Keratinocyte (primary cell): Measurements from ENCODE around the gene SMO. TPM values are rescaled to one million over a fixed set of nuclear protein-coding genes. Genes with fewer than 3 reads are reported as not detected.

Experiments used
- DNase-seq: peaks from one replicate; pipeline ENCODE4 v3.0.0-alpha.2; 2011; ENCODE audit warnings: low read depth, missing footprints, low spot score
- FAIRE-seq: peaks from 2 replicates; lab custom pipeline; 2011; peaks lifted over from hg19 to GRCh38; lab: Jason Lieb, UNC
- H2AFZ ChIP-seq: 2 replicates; pipeline ENCODE4 v1.6.0; 2012; ENCODE audit warnings: low read length, control low read depth, inconsistent platforms; ENCODE audit not compliant: control insufficient read depth
- H3K27ac ChIP-seq: 2 replicates; pipeline ENCODE4 v1.5.1; 2011; ENCODE audit warnings: low read length; ENCODE audit not compliant: control insufficient read depth, insufficient read depth
- H3K27me3 ChIP-seq: 3 replicates; pipeline ENCODE4 v1.6.0; 2011; ENCODE audit warnings: low read length; ENCODE audit not compliant: control insufficient read depth, insufficient read depth; ENCODE audit errors: extremely low read depth
- H3K36me3 ChIP-seq, 2 experiments: 2 replicates in 1 of 2; 3 replicates in 1 of 2; pipeline ENCODE4 v1.5.1; 2011; ENCODE audit warnings: low read length in 2 of 2, mild to moderate bottlenecking in 1 of 2; ENCODE audit not compliant: control insufficient read depth in 2 of 2, insufficient read depth in 2 of 2; ENCODE audit errors: extremely low read depth in 1 of 2
- H3K4me1 ChIP-seq: 3 replicates; pipeline ENCODE4 v1.5.1; 2011; ENCODE audit warnings: low read length; ENCODE audit not compliant: control insufficient read depth, insufficient read depth; ENCODE audit errors: extremely low read depth
- H3K4me2 ChIP-seq: 3 replicates; pipeline ENCODE4 v1.6.0; 2011; ENCODE audit warnings: low read depth, low read length; ENCODE audit not compliant: control insufficient read depth, insufficient read depth; ENCODE audit errors: extremely low read depth
- H3K4me3 ChIP-seq, 3 experiments: fragments of 200-600 bp in 1 of 3; sonication (generic) in 1 of 3; 2 replicates in 2 of 3; 3 replicates in 1 of 3; pipeline ENCODE4 v1.5.1; 2011 to 2016; ENCODE audit warnings: low read length in 3 of 3, mild to moderate bottlenecking in 3 of 3, control low read depth in 2 of 3, inconsistent platforms in 1 of 3, low read depth in 1 of 3, mixed read lengths in 1 of 3, mixed run types in 1 of 3, moderate library complexity in 1 of 3; ENCODE audit not compliant: control insufficient read depth in 2 of 3, insufficient read depth in 2 of 3; ENCODE audit errors: extremely low read depth in 1 of 3
- H3K79me2 ChIP-seq: 2 replicates; pipeline ENCODE4 v1.6.0; 2012; ENCODE audit warnings: low read length; ENCODE audit not compliant: control insufficient read depth, insufficient read depth
- H3K9ac ChIP-seq: 3 replicates; pipeline ENCODE4 v1.6.0; 2011; ENCODE audit warnings: low read length; ENCODE audit not compliant: control insufficient read depth, insufficient read depth; ENCODE audit errors: extremely low read depth
- H3K9me1 ChIP-seq: 3 replicates; pipeline ENCODE4 v1.6.0; 2011; ENCODE audit warnings: low read length; ENCODE audit not compliant: control insufficient read depth, insufficient read depth; ENCODE audit errors: extremely low read depth
- H3K9me3 ChIP-seq: 2 replicates; pipeline ENCODE4 v1.5.1; 2012; ENCODE audit warnings: low read depth, low read length; ENCODE audit not compliant: control insufficient read depth
- H4K20me1 ChIP-seq: 3 replicates; pipeline ENCODE4 v1.6.0; 2011; ENCODE audit warnings: low read length; ENCODE audit not compliant: control insufficient read depth, insufficient read depth; ENCODE audit errors: extremely low read depth
- CTCF ChIP-seq, 3 experiments: IDR thresholded peaks in 1 of 3; conservative IDR thresholded peaks in 1 of 3; optimal IDR thresholded peaks in 1 of 3; 2 replicates in 2 of 3; 3 replicates in 1 of 3; pipeline versions ENCODE3 to v1.5.1; 2011; ENCODE audit warnings: low read length in 3 of 3, mild to moderate bottlenecking in 3 of 3, moderate library complexity in 2 of 3, control low read depth in 1 of 3, inconsistent platforms in 1 of 3; ENCODE audit not compliant: insufficient read depth in 2 of 3; ENCODE audit errors: extremely low read depth in 1 of 3
- EZH2 ChIP-seq: IDR thresholded peaks from one replicate; pipeline ENCODE4 v1.6.1; 2012; ENCODE audit warnings: inconsistent platforms, mild to moderate bottlenecking, low read length, moderate library complexity
- dilution Hi-C: fragments of 300-500 bp; cut with MboI; formaldehyde crosslinking; loops from one replicate; pipeline ENCODE4 v1.7.0; 2020; ENCODE audit warnings: low sequenced_read_pairs; ENCODE audit not compliant: extremely low pct_ligation_motif_present
- polyA minus RNA-seq, 3 experiments: library from RNA; depleted of rRNA, polyadenylated mRNA; stranded (reverse); fragments of >200 nt; gene quantifications; 1 replicate in 1 of 3; 2 replicates in 1 of 3; 3 replicates in 1 of 3; pipeline ENCODE4 v1.2.3, GENCODE V29; 2011
- polyA plus RNA-seq, 5 experiments: library from polyadenylated mRNA; depleted of rRNA in 3 of 5; stranded (reverse) in 3 of 5; stranded (forward) in 1 of 5; unstranded in 1 of 5; fragments of >200 nt; gene quantifications; 1 replicate in 1 of 5; 2 replicates in 3 of 5; 3 replicates in 1 of 5; pipeline versions ENCODE4 v1.2.1 to v1.2.3, GENCODE V29; 2011 to 2012; ENCODE audit warnings: missing spikeins in 2 of 5, low read depth in 1 of 5, low replicate concordance in 1 of 5

Gene SMO
- 3.9 to 6.2 TPM (median 6.2 TPM) in 3 replicates for polyA plus RNA-seq
- polyA plus RNA-seq (2011; ENCODE audit: low read depth): 0.72 TPM
- 2.3 and 3.1 TPM in 2 replicates for polyA plus RNA-seq (2011; cell fraction: cytosol; rRNA removed)
- polyA plus RNA-seq (2011; cell fraction: nucleus; rRNA removed): 6.8 and 7.7 TPM in 2 replicates
- 1.5 and 6.2 TPM in 2 replicates for polyA plus RNA-seq (2012; ENCODE audit: low replicate concordance)
- polyA minus RNA-seq: 13.0 to 23.0 TPM (median 15.6 TPM) in 3 replicates
- 10.7 TPM for polyA minus RNA-seq (2011; cell fraction: cytosol; rRNA and poly(A)+ RNA removed)
- polyA minus RNA-seq (2011; cell fraction: nucleus; rRNA and poly(A)+ RNA removed): 5.2 and 9.8 TPM in 2 replicates

GRCh38 chr7:129188372-129188891, at the start of gene SMO:
SMO (plus strand) TSS chr7:129188633; CDS start chr7:129189152, 519 bp downstream.
- DNase-seq (no peak), FAIRE-seq (no peak)
- H3K27ac ChIP-seq: no peak within 1 kb of the TSS
- H3K4me3 ChIP-seq: peak within 1 kb of the TSS; percentile 51 to 70 (median 68)
- H3K36me3 ChIP-seq: no peaks in the 10 kb centered on the region
- dilution Hi-C loops: no loop called here
- peak within 1 kb of the TSS; percentile 87 for H3K4me2 ChIP-seq
- peak within 1 kb of the TSS; percentile 75 for H2AFZ ChIP-seq
- H4K20me1 ChIP-seq: no peaks in the 10 kb centered on the region
- H3K9me3 ChIP-seq: no peaks in the 10 kb centered on the region
- H3K4me1 ChIP-seq: peaks cover 16% of the 10 kb centered on the region
- H3K9ac ChIP-seq: peak within 1 kb of the TSS; percentile 56
- H3K27me3 ChIP-seq: no peaks in the 10 kb centered on the region
- no peaks in the 10 kb centered on the region for H3K79me2 ChIP-seq
- TF ChIP-seq CTCF (optimal IDR thresholded peaks at IDR 0.05 in 1 of 3, IDR thresholded peaks at IDR 0.05 in 1 of 3, conservative IDR thresholded peaks at IDR 0.05 in 1 of 3; ENCODE audit: extremely low read depth in 1 of 3, insufficient read depth in 2 of 3, low read length in 3 of 3) (no peak), EZH2 (no peak)
- no peaks in the 10 kb centered on the region for H3K9me1 ChIP-seq

- peaks cover 4% of the 10 kb centered on the region for H3K4me1 ChIP-seq
- H4K20me1 ChIP-seq: no peaks in the 10 kb centered on the region
- no peaks in the 10 kb centered on the region for H3K9me3 ChIP-seq
- FAIRE-seq: no peak
- no peak overlapping the region for H3K27ac ChIP-seq
- H2AFZ ChIP-seq: no peak overlapping the region
- no peak overlapping the region for H3K4me3 ChIP-seq
- H3K36me3 ChIP-seq: no peaks in the 10 kb centered on the region
- no peaks in the 10 kb centered on the region for H3K79me2 ChIP-seq
- no peak overlapping the region for H3K9ac ChIP-seq
- H3K27me3 ChIP-seq: peaks cover 38% of the 10 kb centered on the region
- no peak for TF ChIP-seq CTCF (optimal IDR thresholded peaks at IDR 0.05 in 1 of 3, IDR thresholded peaks at IDR 0.05 in 1 of 3, conservative IDR thresholded peaks at IDR 0.05 in 1 of 3; ENCODE audit: extremely low read depth in 1 of 3, insufficient read depth in 2 of 3, low read length in 3 of 3)
- no peak for TF ChIP-seq EZH2
- H3K4me2 ChIP-seq: peak overlapping the region; percentile 79
- dilution Hi-C loops: no loop called here
- no peak for DNase-seq
- H3K9me1 ChIP-seq: no peaks in the 10 kb centered on the region
Observed at GRCh38 chr7:129143724-129144094, 44.7 kb upstream of the SMO start.
